ENCODE measurements around the gene ADCY3. TPM values are rescaled to one million over a fixed set of nuclear protein-coding genes. Genes with fewer than 3 reads are reported as not detected.

The ADCY3 gene
- total RNA-seq, 1 experiment from 2014 or later = 75.6 TPM

DNA sequence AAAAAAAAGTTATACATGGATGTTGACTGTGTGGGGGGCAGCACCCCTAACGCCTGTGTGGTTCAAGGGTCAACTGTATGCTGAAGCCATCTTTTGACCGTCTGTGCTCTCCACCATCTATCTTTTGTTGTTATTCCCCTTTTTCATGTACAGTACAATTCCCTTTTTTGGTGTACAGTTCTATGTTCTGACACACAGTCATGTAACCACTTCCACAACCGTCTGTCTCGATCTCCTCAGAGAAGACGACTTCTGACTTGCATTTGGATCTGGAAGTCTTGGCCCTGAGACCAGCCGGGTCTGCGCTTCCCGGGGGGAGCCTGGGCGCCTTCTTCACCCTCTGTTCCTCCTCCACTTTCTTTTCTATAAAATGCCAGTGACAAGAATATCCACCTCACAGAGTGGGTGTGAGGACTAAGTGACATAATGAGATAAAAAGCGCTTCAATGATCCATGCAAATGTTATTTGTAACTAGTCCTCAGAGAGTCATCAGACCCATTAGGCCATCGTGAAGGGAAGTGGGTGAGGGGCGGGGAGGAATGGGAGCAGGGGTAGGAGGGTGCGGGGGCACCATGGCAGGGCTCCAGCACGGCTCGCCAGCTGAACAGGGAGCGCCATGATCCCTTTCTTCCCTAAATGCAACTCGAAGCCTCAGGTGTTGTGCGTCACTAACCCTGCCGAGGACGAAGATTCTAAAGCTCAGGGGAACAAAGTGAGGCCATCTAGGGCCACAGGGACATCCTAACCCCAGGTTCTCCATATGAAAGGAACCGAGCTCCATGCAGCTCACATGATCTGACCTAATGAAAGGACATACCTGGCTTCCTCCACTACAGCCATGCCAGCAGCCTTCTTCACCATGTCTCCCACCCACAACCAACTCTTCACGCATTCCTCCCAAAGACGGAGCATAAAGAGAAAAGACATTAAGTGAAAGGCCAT, 16.6 kb downstream of the ADCY3 start:
- TF ChIP-seq CTCF (IDR thresholded peaks at IDR 0.05; ENCODE audit: insufficient read depth in 1 of 2, low read depth in 1 of 2, low read length in 1 of 2, severe bottlenecking in 1 of 2, unreplicated experiment in 1 of 2) = no peak
- Mint-ChIP-seq H3K27me3 (ENCODE audit: insufficient read depth, unreplicated experiment) (no peaks in the 10 kb centered on the region), H3K9me3 (ENCODE audit: unreplicated experiment) (no peaks in the 10 kb centered on the region), H3K36me3 (ENCODE audit: insufficient read depth, unreplicated experiment) (peaks cover 38% of the 10 kb centered on the region), H3K27ac (ENCODE audit: unreplicated experiment) (no peak overlapping the region), H3K4me3 (ENCODE audit: unreplicated experiment) (no peak overlapping the region), H3K4me1 (ENCODE audit: low read depth, unreplicated experiment) (no peaks in the 10 kb centered on the region)
- DNase-seq = no peak
- H3K4me1 ChIP-seq = no peaks in the 10 kb centered on the region
- no peaks in the 10 kb centered on the region for H3K36me3 ChIP-seq (ENCODE audit: control insufficient read depth, insufficient read depth, low read length)
- ChIA-PET POLR2A (no interaction called here), CTCF (no interaction called here)
- intact Hi-C loops (cut with micrococcal nuclease; ENCODE audit: unreplicated experiment) = no loop called here
- BruUV-seq (replicated peaks) = no TSS peak
- H3K4me3 ChIP-seq (ENCODE audit: low read depth, low read length) = no peak overlapping the region
- no peaks in the 10 kb centered on the region for H3K9me3 ChIP-seq
- H3K27me3 ChIP-seq (replicated peaks; ENCODE audit: control insufficient read depth, insufficient read depth, low read length) = no peaks in the 10 kb centered on the region

DNA sequence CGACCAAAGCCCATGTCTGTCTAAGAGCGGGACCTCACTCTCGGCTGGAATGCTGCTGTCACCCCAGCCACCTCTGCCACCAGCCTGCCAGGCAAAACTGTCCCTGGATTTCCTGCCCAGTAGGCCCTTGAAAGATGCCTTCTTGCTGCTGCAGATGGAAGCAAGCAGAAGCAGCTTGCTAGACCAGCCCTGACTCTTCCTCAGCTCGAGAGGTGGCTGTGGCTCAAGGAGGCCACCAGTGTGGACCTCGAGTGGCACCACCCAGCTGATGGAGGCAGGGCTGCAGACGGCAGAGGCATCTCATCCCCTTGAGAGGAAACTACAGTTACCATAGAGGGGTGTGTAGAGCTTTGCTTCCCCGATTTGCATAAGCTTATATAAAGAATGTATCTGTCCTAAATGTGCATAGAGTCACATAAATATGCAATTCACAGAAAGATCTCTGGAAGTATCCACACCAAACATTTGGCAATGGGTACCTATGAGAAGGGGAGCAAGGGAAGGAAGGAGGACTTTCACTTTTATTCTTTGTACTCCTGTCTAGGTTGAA, 20.6 kb downstream of the ADCY3 start:
- DNase-seq = no peak
- Histone ChIP-seq H3K9me3 (peaks cover 13% of the 10 kb centered on the region), H3K36me3 (ENCODE audit: control insufficient read depth, insufficient read depth, low read length) (no peaks in the 10 kb centered on the region; the same call in 1 of the 2 replicates), H3K4me1 (no peaks in the 10 kb centered on the region), H3K27me3 (replicated peaks; ENCODE audit: control insufficient read depth, insufficient read depth, low read length) (no peaks in the 10 kb centered on the region), H3K4me3 (ENCODE audit: low read depth, low read length) (no peak overlapping the region)
- ChIA-PET CTCF (no interaction called here), POLR2A (no interaction called here)
- H3K4me3 Mint-ChIP-seq (ENCODE audit: unreplicated experiment) = no peak overlapping the region
- no TSS peak for BruUV-seq (replicated peaks)
- no peaks in the 10 kb centered on the region for H3K4me1 Mint-ChIP-seq (ENCODE audit: low read depth, unreplicated experiment)
- H3K36me3 Mint-ChIP-seq (ENCODE audit: insufficient read depth, unreplicated experiment) = peaks cover 63% of the 10 kb centered on the region
- no peak for TF ChIP-seq CTCF (IDR thresholded peaks at IDR 0.05; ENCODE audit: insufficient read depth in 1 of 2, low read depth in 1 of 2, low read length in 1 of 2, severe bottlenecking in 1 of 2, unreplicated experiment in 1 of 2)
- no peaks in the 10 kb centered on the region for H3K27me3 Mint-ChIP-seq (ENCODE audit: insufficient read depth, unreplicated experiment)
- H3K27ac Mint-ChIP-seq (ENCODE audit: unreplicated experiment) = no peak overlapping the region
- intact Hi-C loops (cut with micrococcal nuclease; ENCODE audit: unreplicated experiment) = no loop called here
- peaks cover 37% of the 10 kb centered on the region for H3K9me3 Mint-ChIP-seq (ENCODE audit: unreplicated experiment)

DNA sequence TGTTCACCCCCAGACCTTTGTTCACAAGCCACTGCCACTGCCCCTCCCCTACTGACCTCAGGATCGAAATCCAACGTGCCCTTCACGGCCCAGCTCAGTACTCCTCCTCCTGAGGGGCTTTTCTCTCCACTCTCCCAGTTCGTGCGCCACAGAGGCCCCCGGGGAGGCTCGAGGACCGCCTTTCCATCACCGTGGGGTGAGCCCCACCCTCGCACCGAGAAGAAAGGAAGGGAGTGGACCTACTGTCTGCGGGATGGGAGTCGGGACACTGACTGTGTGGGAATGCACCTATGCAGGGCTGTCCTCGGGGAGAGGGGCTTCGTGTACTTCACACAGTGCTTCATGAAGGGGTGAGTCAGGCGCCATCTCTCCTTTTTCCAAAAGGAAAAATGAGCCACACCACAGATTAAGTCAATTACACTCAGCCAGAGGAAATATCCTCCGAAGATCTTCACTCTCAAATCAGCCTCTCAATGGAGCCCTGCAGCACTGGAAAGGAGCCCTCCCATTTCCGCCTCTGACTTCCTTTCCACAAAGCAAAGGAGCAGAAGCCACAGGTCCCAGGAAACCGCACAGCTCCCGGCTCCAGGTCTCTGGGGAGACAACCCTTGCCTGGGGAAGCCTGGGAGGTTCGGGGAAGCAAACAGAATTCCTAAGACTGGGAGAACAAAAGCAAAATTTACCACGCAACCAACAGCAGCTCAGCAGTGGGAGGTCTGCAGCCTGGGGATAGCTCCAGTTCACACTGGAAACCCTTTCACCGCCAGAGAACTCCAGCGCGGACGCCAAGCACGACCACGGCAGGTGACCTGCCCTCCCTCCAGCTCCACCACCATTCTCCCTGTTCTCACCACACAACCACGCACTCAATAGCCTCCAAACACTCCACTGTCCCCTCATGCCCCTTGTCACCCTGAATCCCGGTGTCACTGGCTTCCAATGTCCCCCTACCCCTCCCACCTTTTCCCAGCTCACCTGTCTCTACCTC, 21.6 kb downstream of the ADCY3 start:
- ChIA-PET CTCF (no interaction called here), POLR2A (no interaction called here)
- intact Hi-C loops (cut with micrococcal nuclease; ENCODE audit: unreplicated experiment) = no loop called here
- H3K4me3 Mint-ChIP-seq (ENCODE audit: unreplicated experiment) = no peak overlapping the region
- no peak for DNase-seq
- Histone ChIP-seq H3K4me1 (0 out of 2 replicates have a peak, but pooled peaks cover 4% of the 10 kb centered on the region), H3K36me3 (ENCODE audit: control insufficient read depth, insufficient read depth, low read length) (no peaks in the 10 kb centered on the region; the same call in 1 of the 2 replicates), H3K4me3 (ENCODE audit: low read depth, low read length) (no peak overlapping the region), H3K27me3 (replicated peaks; ENCODE audit: control insufficient read depth, insufficient read depth, low read length) (no peaks in the 10 kb centered on the region), H3K9me3 (peaks cover 17% of the 10 kb centered on the region)
- TF ChIP-seq CTCF (IDR thresholded peaks at IDR 0.05; ENCODE audit: insufficient read depth in 1 of 2, low read depth in 1 of 2, low read length in 1 of 2, severe bottlenecking in 1 of 2, unreplicated experiment in 1 of 2) = no peak
- no peak overlapping the region for H3K27ac Mint-ChIP-seq (ENCODE audit: unreplicated experiment)
- H3K27me3 Mint-ChIP-seq (ENCODE audit: insufficient read depth, unreplicated experiment) = no peaks in the 10 kb centered on the region
- H3K36me3 Mint-ChIP-seq (ENCODE audit: insufficient read depth, unreplicated experiment) = peaks cover 65% of the 10 kb centered on the region
- BruUV-seq (replicated peaks) = no TSS peak
- H3K4me1 Mint-ChIP-seq (ENCODE audit: low read depth, unreplicated experiment) = peaks cover 7% of the 10 kb centered on the region
- H3K9me3 Mint-ChIP-seq (ENCODE audit: unreplicated experiment) = peaks cover 47% of the 10 kb centered on the region
